ENCODE results near the gene NISCH.

The NISCH gene

GRCh38 chr3:52435246-52436101, 19.9 kb upstream of the NISCH start:
- DNase-seq: no peak

GRCh38 chr3:52436500-52437149, 18.8 kb upstream of the NISCH start:
- peak; percentile 13 to 22 for DNase-seq

DNA sequence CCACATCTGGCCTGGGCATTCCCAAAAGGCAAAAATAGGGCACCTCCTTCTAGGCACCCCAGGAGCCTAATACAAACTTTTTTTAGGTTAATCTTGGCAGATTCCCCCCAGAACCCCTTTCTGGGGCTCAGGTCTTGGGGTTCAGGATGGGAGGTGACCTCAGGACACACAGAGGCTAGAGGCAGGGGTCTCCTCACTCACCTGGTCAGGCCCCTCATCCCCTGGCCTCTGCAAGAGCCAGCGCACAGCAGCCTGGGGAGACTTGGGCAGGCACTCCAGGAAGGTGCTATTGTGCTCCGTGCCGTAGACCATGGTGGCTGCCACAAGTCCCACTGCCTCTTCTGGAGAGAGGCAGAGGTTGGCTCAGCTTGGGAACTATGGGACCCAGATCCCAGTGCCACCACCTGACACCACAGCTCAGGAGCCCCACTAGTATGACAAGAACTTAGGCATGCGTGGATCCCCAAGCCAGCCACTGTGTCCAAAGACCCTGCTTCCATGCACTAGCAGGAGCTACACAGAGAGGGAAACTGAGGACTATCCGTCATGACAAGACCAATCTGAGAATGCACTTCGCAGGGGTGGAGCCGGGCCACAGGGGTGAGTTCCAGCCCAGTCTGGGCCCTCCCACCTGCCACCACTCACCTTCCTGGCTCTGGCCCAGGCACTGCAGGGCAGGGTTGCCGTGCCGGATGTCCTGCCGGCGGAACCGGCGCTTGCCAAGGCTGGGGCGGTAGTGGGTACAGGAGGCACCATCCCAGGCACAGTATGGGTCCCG, 17.9 kb upstream of the NISCH start:
- DNase-seq: no peak

DNA sequence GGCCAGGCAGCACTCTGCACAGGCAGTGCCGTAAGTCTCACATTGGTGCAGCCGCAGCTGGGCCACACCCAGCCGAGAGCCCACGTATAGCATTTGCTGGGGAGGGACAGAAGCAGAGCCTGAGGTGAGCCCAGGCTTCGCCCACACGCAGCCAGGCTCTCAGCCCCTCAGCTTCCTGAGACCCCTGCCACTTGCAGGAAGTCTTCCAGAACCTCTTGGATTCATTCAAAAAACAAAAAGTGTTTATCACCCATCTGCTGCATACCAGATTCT, 17.4 kb upstream of the NISCH start:
- no peak for DNase-seq

DNA sequence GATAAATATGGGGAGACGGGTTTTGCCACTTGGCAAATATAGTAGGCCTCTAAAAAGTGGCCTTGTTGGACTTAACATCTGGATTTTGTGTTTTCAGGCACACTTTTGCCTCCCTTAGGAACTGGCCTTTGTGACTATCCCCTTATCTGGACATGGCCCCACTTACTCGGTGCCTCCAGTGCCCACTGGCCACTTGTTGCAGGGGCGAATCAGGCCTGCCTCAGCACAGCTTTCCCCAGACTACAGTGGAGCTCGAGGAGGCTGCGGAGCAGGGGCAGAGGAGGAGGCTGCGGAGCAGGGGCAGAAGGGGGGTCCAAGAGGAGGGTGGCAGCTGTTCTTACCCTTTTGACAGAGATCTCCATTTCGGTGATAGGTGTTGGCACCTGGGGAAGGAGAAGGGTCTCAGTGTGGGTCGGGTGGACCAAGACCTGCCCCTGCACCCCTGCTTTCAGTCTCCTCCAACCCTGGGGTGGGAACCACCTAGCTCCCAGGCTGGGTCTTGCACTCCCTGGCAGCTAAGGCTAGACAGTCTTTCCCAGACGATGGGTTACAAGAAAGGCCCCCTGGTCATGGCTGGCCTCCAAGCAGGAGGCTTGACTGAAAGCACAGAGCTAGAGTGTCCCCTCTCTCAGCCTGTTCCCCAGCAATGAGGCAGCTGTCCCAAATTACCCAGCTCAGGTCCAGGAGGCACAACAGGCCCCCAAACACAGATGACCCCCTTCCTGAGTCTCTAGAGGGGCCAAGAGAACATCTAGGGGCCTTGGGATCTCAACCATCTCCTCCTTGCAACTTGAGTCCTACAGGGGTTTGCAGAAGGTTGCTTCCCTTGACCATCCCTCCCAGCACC, 16.6 kb upstream of the NISCH start:
- DNase-seq: no peak

GRCh38 chr3:52439426-52440248, 15.8 kb upstream of the NISCH start:
- DNase-seq: no peak

DNA sequence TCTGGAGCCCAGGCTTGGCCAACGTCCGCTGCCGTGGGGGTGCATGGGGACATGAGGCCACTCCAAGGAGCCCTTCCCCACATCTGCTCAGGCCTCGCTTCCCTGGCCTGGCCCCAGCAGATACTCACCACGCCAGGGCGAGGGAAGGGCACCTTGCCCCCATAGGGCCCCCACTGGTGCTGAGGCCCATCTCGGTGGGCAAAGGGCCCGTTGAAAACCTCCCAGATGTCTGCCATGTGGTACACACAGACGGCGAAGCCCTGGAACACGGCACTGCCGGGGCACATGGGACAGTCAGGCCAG, 15.2 kb upstream of the NISCH start:
- no peak for DNase-seq

DNA sequence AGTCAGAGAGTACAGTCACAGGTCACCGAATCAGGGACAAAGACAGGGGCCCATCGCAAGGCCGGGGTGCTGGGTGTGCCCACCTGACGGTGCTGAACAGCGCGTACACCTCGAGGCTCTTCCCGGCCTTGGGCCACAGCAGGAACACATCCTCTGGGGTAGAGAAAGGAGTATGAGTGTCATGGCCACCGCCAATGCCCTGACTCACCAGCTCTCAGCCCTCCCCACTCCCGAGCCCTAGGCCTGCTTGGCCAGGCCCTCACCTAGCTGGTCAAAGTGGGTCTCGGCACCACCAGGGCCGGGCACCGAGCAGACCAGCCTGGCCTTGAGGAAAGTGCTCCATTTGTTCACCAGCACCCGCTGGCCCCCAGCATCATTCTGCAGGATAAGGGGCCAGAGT, 14.7 kb upstream of the NISCH start:
- DNase-seq: no peak

GRCh38 chr3:52441091-52441771, 14.2 kb upstream of the NISCH start:
- DNase-seq: no peak

- no peak for DNase-seq
Measured at GRCh38 chr3:52441772-52442332, 13.6 kb upstream of the NISCH start.

GRCh38 chr3:52442409-52443267, 12.8 kb upstream of the NISCH start:
- DNase-seq: no peak

GRCh38 chr3:52443268-52443610, 12.2 kb upstream of the NISCH start:
- DNase-seq: no peak

DNA sequence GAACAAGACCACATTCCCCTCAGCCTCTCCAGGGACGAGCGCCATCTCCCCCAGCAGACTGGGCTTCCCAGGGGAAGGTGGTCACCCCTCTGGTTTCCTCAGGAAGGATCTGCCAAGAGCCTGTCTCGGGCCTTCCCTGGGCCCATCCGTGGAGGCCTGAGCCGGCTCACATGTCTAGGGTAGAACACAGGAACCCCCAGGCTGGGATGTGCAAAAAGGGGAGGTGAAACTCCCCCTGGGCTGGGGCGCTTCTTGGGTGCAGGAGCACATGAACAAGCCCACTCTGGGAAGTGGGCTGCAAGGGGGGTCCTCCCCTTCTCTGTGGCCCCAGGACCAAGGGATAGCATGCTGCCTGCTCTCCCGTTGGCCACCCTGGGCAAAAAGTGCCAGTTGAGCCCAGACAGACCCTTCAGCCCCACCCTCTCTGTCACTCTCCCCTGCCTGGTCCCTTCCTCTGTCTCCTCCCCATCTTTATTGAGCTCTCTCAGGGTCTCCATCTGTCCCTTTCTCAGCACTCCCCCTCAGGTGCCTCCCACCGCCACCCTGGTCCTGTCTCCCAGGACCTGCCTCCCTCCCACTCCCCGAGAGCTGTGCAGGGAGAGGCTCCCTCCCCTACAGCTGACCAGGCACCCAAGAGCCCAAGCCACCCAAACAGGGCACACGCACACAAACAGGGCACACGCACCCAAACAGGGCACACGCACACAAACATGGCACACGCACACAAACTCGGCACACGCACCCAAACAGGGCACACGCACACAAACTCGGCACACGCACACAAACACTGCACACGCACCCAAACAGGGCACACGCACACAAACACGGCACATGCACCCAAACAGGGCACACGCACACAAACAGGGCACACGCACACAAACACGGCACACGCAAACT, 11.4 kb upstream of the NISCH start:
- no peak for DNase-seq

GRCh38 chr3:52444860-52445793, 10.3 kb upstream of the NISCH start, which contains the start of gene SEMA3G:
TSS of gene SEMA3G (minus strand) at chr3:52445103. CDS start at chr3:52445027, 76 bp downstream.
- peak; percentile 67 to 81 for DNase-seq

DNA sequence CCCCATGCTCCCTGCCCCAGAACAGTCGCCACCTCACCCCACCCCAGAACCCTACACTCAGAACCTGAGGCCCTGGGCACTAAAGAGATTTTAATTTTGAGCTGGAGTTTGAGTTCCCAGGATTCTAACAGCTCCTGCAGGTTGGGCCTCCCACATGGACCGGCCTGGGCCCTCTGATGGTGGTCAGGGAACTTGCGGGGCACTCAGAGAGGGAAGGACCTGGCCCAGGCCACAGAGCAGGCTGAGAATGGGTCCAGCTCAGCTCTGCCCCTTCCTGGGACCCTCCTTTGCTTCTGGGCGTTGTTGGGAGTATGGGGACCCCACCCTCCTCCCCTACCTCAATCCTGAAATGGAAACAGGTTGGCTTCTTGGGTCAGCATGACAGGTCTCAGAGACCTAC, 9.4 kb upstream of the NISCH start:
- DNase-seq: no peak

DNA sequence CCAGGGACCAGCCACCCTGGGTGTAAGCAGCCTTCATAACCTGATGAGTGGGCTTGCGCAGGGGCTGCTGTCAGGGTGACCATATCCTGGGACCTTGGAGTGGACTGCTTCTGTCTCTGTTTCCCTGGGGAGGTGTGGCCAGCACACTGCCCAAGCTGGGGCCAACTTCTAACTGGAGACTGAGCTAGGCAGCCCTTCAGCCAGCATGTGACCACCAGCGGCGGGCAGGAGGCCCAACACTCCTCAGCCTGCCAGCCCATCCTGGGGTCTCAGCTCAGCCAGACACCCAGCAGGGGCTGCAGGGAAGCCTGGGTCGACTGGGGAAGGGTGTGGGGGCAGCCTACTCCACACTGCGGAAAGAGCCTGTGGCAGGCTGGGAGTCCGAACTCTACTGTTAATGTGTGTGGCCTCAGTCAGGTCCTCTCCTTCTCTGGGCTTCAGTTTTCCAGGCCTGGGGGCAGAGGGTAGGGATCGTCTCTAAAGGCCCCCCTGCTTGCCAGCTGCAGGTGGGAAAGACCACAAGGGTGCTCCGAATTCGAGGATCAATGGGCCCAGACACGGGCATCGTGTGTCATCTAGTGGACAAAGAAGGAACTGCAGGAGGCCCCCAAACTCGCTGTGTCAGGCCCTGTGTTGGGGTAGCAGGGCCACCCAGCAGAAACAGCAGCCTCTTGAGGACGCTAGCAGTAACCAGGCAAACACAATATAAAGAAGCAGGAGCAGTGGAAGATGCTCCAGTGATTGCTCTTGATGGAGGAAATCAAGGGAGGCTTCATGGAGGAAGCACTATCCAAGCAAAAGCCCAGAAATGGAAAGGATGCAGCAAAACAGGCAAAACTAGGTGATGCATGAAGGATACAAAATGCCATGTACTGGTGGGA, 8.5 kb upstream of the NISCH start:
- peak; percentile 66 to 75 for DNase-seq

Measured in inflammatory macrophage (primary cell).